GM19438 (cell line): Measurements from ENCODE around the gene GAL3ST2.
"Not testable (repeated sequence)": the region's sequence is repeated elsewhere in the genome, so short reads cannot be mapped to it uniquely, and the experiment has no call there.

ENCODE experiments used
- ATAC-seq: cut with Tn5 transposase; IDR thresholded peaks from one replicate; pipeline ENCODE4 v1.9.1; 2021; ENCODE audit warnings: low read depth; ENCODE audit not compliant: unreplicated experiment

Gene GAL3ST2

DNA sequence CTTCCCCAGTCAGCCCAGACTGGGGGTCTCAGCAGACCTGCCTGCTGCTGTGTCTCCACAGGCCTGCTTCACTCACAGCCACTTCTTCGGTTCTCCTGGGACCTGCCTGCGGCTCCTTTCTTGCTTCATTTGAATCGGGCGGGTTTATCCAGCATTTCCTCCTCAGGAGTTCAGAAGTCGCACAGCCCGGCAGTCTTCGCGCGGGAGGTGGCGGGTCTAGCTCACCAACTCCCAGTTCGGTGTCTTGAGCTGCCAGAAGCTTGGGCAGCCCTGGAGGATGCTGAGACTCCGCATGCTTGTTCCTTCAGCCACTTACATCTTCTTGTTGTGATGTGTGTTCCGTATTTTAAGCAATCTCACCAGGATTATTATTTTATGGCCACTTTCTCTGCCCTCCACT is 31.3 kb upstream of the GAL3ST2 start:
- ATAC-seq, result no peak

- no peak for ATAC-seq
Observed at GRCh38 chr2:241746084-241746483, 30.5 kb upstream of the GAL3ST2 start.

- no peak for ATAC-seq
Observed at GRCh38 chr2:241748468-241749256, 28.0 kb upstream of the GAL3ST2 start.

DNA sequence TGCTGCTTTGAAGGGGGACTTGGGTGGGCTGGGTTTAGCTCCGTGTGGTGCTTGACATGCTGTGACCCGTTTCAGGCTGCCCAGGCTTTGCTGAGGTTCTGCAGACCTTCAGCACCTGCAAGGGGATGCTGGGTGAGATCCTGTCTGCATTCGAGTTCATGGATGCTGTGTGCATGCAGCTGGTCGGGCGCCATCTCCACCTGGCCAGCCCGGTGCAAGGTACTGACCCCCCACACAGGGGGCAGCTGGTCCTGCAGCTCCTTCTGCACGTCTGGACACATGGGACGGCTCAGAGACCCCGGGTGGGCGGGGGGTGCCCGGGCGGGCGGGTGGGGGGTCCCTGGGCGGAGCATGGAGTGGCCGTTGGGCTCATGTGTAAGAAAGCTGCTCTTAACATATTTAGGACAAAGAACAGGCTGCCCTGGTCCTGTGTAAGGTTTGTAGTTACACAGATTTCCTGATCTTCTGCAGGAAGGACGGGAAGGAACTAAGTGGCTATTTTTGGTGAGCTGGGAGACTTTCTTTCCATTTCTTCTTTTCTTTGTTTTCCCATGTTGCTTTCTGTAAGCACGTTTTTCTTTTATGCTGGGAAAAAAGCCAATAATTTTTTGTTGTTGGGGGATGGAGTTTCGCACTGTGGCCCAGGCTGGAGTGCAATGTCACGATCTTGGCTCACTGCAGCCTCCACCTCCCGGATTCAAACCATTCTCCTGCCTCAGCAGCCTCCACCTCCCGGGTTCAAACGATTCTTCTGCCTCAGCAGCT is 26.4 kb upstream of the GAL3ST2 start:
- ATAC-seq, result no peak

GRCh38 chr2:241751152-241751551 is 25.5 kb upstream of the GAL3ST2 start:
- ATAC-seq, result no peak

DNA sequence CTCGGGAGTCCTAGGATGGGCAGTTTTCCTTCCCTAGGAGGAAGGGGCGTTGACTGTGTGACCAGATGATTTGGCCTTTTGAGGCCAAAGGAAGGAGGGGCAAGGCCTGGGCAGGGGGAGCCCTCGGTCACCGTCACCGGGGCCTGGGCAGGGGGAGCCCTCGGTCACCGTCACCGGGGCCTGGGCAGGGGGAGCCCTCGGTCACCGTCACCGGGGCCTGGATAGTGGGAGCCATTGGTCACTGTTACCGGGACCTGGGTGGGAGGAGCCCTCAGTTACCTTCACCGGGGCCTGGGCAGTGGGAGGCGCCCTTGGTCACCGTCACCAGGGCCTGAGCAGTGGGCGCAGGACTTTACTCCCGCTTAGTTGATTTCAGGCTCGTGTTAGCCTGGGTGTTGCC is 24.8 kb upstream of the GAL3ST2 start:
- no peak for ATAC-seq

- no peak for ATAC-seq
Observed at GRCh38 chr2:241752253-241752652, 24.4 kb upstream of the GAL3ST2 start.

DNA sequence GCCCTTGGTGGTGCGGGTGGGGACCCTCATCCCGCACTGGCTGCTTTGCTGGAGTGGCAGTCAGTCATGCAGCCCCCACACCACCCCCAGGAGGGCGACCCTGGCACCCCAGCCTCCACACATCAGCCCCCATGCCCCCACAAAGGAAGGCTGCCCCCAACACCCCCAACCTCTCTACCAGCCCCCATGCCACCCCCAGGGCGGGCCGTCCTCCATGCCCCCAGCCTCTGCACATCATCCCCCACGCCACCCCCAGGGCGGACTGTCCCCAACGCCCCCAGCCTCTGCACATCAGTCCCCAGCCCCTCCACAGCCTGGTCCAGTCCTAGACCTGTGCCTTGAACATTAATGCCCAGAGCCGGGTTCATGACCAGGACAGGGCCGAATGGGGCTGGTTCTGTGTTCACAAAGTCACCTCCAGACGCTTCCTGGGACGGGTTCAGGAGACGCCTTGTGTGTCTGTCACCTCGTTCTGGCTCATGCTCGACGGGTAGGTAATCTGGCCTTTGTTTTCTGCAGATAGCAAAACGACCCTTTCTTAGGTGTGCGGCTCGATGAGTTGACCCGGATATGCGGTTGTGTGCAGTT is 23.8 kb upstream of the GAL3ST2 start:
- no peak for ATAC-seq

DNA sequence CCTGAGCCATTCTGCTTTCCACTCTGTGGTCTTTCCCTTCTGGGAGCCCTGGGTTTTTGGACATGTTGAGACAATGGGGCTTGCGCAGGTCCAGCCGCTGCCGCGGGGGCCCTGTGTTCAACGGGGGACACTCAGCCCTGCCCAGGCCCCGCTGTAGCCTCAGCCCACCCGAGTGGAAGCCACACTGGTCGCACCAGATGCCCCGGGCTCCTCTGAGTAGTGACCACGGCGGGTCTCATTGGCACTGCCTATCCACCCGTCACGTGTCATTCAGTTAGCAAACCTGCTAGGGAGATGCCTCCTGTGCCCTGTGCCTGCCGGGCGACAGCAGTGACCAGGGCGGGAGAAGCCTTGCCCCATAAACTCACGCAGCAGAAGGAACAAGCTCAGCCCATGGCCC is 23.1 kb upstream of the GAL3ST2 start:
- ATAC-seq, result no peak

GRCh38 chr2:241754042-241754441 is 22.6 kb upstream of the GAL3ST2 start:
- ATAC-seq, result no peak

DNA sequence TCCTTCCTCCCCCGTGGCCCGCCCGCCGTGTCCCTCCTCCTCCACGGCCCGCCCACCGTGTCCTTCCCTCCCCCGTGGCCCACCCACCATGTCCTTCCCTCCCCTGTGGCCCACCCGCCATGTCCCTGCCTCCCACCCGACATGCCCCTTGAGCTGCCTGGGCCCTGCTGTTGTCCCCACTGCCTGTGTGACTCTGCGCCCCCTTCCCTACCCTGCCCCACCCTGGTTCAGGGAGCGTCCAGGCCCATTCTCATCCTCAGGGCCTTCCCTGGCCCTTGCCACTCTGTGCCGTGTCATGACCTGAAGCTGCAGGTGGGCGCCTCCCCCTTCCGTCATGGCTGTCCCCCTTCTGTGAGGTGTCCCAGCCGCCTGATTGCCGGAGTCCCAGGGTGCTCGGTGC is 21.5 kb upstream of the GAL3ST2 start:
- ATAC-seq, result no peak

- no peak for ATAC-seq
Observed at GRCh38 chr2:241755777-241756176, 20.8 kb upstream of the GAL3ST2 start.

DNA sequence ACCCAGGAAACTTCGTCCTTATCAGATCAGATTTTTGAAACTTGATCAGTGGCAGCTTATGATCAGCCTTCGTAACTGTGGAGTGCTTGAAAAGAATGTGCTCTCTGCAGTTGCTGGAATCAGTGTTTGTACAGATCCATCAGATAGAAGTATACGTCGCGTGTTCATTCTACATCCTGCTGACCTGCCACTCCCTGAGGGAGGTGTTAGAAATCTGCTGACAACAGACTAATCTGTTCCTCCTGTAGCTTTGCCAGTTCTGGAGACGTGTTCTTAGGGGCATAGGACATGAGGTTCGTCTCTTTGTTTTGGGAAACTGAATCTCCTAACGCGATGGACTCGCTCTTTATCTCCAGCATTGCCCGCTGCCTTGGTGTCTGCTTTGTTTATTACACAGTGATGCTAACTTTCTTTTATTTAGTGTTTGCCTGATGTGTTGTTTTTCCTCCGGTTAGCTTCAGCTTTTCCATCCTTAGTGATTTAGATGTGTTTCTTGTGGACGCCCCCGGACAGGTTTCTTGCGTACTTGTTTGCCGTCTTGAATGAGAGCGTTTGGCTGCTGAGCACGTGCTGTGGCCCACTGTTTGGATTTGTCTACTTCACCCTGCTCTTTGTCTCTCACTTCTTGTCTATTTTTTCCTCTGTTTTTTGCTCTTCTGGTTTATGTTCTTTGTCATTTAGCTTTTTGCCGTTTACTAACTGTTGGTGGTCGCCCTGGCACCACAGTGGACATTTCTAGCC is 17.4 kb upstream of the GAL3ST2 start:
- no peak for ATAC-seq

- ATAC-seq, result not testable (repeated sequence)
Observed at GRCh38 chr2:241759893-241760292, 16.7 kb upstream of the GAL3ST2 start.

DNA sequence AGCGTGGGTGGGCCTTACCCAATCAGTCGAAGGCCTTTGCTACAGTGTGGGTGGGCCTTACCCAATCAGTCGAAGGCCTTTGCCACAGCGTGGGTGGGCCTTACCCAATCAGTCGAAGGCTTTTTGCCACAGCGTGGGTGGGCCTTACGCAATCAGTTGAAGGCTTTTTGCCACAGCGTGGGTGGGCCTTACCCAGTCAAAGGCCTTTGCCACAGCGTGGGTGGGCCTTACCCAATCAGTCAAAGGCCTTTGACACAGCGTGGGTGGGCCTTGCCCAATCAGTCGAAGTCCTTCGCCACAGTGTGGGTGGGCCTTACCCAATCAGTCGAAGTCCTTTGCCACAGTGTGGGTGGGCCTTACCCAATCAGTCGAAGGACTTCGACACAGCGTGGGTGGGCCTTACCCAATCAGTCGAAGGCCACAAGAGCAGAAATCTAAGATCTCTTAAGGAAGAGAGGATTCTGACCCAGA is 16.3 kb upstream of the GAL3ST2 start:
- ATAC-seq, result no peak

- ATAC-seq, result no peak
Observed at GRCh38 chr2:241762321-241762932, 14.2 kb upstream of the GAL3ST2 start.

DNA sequence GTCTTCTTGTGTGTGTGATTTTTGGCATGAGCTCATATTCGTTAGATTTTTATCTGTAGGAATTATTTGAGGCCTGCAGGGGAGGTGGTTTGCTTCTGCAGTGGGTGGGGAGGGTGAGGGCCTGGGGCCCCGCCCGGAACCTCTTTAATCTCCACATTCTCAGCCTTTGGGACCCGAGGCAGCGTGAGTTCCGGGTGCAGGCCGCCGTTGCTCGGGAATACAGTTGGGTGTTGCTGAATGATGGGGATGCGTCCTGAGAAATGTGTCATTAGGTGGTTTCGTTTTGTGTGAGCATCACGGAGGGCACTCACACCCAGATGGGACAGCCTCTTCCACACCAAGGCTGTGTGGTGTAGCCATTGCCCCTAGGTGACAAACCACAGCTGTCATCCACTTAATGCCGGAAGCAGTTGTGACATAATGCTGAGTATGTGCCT is 13.7 kb upstream of the GAL3ST2 start:
- ATAC-seq, result no peak

DNA sequence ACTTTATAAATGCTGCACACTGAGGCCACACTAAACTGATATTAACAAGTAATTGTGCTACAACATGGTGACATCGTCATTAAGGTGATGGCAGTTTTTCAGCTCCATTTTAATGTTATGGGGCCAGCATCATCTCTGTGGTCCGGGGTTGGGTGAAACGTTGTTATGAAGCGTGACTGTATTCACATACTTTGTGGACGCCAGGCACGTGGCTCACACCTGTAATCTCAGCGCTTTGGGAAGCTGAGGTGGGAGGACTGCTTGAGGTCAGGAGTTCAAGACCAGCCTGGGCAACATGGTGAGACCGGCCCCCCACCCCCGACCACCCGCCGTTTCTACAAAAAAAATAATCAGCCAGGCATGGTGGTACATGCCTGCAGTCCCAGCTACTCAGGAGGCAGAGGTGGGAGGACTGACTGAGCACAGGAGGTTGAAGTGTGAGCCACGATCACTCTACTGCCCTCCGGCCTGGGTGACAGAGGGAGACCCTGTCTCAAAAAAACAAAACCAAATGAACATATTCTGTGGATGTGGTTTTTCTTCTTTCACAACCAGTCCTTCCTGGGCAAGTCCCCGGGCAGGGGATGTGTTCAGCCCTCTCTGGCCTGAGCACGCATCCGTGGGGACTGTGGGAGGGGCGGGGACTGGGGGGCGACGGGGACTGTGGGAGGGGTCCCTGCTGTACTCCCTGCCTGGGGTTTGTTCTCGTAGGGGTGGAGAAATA is 12.9 kb upstream of the GAL3ST2 start:
- ATAC-seq, result no peak
